GM18519 (cell line): ENCODE results near the gene ADAM17.
"Not testable (repeated sequence)": the region's sequence is repeated elsewhere in the genome, so short reads cannot be mapped to it uniquely, and the experiment has no call there.

Source experiments
- ATAC-seq: cut with Tn5 transposase; IDR thresholded peaks from one replicate; pipeline ENCODE4 v1.9.1; 2021; ENCODE audit warnings: mild to moderate bottlenecking, moderate library complexity; ENCODE audit not compliant: unreplicated experiment, low FRiP score

Gene ADAM17

GRCh38 chr2:9555297-9556120, at the start of gene ADAM17:
ADAM17 (minus strand) TSS chr2:9555830; CDS start chr2:9555605, 225 bp downstream.
- ATAC-seq: peak; percentile 81

GRCh38 chr2:9602412-9602811, 46.8 kb upstream of the ADAM17 start:
- no peak for ATAC-seq

DNA sequence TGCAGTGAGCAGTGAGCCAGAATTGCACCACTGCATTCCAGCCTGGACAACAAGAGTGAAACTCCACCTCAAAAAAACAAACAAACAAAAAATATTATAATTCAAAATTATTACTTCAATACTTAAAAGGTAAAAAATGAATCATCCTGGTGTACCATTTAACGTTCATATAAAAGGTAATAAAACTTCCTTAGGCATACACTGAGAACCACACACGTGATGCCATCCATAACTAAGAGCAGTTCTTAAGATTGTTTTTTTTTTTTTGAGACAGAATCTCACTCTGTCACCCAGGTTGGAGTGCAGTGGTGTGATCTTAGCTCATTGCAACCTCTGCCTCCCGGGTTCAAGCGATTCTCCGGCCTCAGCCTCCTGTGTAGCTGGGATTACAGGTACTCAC, 45.8 kb upstream of the ADAM17 start:
- no peak for ATAC-seq

DNA sequence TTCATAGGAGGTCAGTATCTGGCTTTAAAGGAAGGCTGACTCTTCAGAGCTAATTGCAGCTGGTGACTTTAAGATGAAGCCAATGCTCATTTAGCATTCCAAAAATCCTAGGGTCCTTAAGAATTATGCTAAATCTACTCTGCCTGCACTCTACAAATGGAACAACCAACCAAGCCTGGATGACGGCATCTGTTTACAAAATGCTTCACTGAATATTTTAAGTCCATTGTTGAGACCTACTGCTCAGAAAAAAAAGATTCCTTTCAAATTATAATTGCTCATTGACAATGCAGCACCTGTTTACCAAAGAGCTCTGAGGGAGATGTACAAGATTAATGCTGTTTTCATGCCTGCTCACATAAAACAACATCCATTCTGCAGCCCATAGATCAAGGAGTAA, 43.8 kb upstream of the ADAM17 start:
- ATAC-seq: no peak

GRCh38 chr2:9596621-9597311, 41.1 kb upstream of the ADAM17 start:
- ATAC-seq: no peak

- ATAC-seq: no peak
Observed at GRCh38 chr2:9595746-9596145, 40.1 kb upstream of the ADAM17 start.

DNA sequence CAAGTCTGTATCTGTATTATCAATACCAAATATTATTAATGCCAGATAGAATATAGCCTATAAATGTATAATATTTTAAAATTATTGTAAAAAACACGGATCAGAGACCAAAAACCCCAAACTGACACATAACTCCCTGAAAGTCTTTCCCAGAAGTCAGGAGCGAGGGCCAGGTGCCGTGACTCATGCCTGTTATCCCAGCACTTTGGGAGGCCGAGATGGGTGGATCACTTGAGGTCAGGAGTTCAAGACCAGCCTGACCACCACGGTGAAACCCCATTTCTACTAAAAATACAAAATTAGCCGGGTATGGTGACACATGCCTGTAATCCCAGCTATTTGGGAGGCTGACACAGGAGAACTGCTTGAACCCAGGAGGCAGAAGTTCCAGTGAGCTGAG, 39.6 kb upstream of the ADAM17 start:
- ATAC-seq: not testable (repeated sequence)

GRCh38 chr2:9594366-9595054, 38.9 kb upstream of the ADAM17 start:
- ATAC-seq: no peak

GRCh38 chr2:9593925-9594324, 38.3 kb upstream of the ADAM17 start:
- no peak for ATAC-seq

- no peak for ATAC-seq
Observed at GRCh38 chr2:9592699-9593098, 37.1 kb upstream of the ADAM17 start.

DNA sequence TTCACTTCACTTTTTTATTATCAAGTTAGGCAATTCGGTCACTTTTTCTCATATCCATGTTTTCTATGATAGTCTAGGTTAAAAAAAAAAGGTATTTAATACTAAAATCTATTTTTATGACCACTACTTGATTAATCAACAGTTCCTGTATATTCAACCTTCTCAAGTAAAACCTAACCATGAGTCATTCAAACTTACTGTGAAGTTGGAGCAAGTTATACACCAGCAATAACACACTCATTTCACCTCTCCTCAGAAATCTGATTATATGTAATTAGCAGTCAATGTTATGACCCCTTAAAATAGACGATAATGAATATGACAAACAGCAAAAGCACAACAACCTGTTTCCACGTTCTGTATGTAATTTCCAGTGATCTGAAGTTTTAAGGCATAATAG, 35.0 kb upstream of the ADAM17 start:
- ATAC-seq: no peak

GRCh38 chr2:9586465-9586864, 30.8 kb upstream of the ADAM17 start:
- no peak for ATAC-seq

- no peak for ATAC-seq
Observed at GRCh38 chr2:9585486-9585885, 29.9 kb upstream of the ADAM17 start.

DNA sequence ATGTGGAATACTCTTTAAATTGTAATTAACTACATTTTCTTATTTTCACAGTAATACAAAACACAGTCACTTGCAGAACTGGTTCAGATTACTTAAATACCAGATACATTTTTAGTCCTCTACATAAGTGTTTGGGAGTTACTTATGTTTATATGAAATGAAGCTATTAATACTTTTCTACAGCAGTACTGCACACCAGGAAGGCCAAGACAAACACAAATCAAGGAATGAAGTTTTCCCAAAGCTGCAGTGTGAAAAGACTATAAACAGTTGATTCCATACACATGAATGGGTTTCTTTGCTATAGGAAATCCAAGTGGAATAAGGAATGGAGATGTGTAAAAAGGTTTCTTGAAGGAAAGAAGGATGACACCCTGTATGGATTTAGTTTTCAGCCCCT, 29.3 kb upstream of the ADAM17 start:
- not testable (repeated sequence) for ATAC-seq

DNA sequence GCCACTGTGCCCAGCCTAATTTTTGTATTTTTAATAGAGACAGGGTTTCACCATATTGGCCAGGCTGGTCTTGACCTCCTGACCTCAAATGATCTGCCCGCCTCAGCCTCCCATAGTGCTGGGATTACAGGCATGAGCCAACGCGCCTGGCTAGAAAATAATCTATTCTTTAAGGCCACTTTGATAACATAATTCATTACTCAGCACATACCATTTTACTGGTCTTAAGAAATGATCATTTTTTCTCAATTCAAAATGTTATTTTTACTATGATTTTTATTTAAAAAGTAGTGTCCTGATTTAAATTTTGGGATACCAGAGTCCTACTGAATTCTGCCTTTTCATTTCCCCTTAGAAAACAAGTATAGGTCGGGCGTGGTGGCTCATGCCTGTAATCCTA, 27.0 kb upstream of the ADAM17 start:
- no peak for ATAC-seq

GRCh38 chr2:9578467-9579235, 23.0 kb upstream of the ADAM17 start:
- no peak for ATAC-seq

GRCh38 chr2:9574331-9574730, 18.7 kb upstream of the ADAM17 start:
- no peak for ATAC-seq

GRCh38 chr2:9573840-9574239, 18.2 kb upstream of the ADAM17 start:
- no peak for ATAC-seq

- ATAC-seq: no peak
Observed at GRCh38 chr2:9573013-9573720, 17.5 kb upstream of the ADAM17 start.
